Measurements from ENCODE around the gene TENM3.

The TENM3 gene

DNA sequence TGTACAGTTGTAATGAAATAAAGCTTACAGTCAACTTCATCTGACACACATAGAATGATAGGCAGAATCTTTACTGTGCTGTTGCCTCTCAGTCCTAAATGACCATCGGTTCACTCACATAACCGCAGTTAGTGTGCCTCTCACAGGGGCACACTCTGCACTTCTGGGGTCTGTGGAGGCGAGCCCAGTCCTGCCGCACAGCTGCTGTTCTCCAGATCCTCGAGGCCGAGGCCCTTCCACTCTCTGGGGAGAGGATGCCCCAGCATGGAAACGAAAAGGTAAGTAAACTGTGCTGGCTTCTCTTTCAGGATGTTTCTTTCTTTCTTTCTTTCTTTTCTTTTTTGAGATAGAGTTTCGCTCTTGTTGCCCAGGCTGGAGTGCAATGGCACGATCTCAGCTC, 586.0 kb downstream of the TENM3 start:
- no peak for DNase-seq

DNA sequence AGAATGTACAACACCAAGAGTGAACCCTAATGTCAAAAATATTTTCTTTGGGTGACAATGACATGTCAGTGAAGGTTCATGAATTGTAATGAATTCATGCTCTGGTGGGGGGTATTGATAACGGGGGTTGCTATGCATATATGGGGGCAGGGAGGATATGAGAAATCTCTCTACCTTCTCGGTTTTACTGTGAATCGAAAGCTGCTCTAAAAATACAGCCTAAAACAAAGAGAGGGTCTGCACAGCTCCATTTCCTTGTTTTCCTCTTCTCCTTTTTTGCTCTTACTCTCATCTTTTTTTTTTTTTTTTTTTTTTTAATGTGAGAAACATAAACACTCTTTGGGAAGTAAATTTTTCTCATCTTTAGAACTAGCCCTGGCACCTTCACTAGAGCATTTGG, 588.2 kb downstream of the TENM3 start:
- no peak for DNase-seq

DNA sequence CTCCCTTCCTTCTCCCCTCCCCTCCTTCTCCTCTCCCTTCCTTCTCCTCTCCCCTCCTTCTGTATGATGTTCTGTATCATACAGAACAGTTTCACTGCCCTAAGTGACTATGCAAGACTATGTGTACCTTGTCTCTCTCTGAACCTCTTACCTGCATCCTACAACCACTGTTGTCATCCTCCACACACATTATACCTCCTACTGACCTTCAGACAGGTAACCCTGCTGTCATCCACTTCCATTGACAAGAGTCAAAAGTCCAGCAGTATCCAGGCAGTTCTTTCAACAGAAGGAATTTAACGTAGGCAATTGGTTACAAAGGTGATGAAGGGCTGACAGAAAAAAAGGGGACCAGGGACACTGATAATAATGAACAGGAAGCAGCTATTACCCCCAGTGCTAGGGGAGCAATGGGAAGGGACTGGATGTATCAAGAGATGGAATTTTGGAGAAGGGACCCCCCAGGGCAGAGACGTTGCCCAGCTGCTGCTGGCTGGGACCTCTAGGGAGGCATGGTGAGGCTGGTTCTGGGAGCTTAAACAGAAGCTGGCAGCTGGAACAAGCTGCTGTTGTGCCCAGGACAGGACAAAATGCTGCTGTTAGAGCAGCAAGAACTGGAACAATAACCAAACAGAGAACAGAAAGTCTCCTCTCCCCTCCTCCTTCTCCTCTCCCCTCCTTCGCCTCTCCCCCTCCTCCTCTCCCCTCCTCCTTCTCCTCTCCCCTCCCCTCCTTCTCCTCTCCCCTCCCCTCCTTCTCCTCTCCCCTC, 589.3 kb downstream of the TENM3 start:
- no peak for DNase-seq

DNA sequence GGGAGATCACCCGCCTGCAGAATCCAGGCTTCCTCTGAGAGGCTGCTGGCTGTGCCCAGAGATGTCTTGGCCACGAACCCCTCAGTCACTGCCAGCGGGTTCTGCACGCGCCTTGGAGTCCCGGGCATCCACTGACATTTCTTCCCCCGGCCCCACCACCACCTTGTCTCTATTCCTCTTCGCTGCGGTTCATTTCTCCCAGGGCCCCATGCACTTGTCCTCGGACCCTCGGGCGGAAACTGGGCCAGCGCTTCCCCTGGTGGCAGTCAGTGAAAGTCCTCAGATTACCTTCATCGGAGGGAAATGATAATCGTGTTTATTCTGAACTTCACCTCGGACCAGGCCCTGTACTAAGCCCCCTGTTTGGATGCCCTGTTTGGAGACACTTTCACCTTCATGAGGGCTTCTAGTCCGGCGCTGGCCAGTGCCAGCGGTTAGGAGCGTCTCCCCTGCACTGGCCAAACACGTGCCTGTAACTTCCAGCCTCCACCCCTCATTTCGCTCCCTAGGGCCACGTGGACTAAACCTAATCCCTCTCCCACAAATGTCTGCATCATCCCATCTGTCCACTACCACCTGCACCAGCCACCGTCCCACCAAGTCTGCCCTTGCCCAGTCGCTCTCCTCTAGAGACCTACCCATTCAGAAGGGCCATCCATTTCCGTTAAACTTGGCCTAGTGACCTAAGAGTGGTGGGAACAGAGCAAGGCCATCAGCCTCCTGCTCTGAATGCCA, 592.0 kb downstream of the TENM3 start:
- no peak for DNase-seq

DNA sequence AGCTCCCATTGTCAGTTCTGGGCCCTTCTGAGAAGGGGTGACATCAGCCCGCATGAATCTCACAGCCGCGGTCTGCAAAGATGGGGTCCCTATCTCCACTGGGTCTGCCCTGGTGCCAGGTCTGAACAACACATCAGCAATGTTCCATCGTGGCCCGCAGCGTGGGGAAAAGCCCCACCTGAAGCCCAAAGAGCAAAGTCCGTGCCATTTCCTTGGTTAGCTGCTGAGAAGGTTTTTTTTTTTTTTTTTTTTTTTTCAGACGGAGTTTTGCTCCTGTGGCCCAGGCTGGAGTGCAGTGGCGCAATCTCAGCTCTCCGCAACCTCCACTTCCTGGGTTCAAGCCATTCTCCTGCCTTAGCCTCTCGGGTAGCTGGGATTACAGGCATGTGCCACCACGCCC, 594.6 kb downstream of the TENM3 start:
- DNase-seq: no peak

DNA sequence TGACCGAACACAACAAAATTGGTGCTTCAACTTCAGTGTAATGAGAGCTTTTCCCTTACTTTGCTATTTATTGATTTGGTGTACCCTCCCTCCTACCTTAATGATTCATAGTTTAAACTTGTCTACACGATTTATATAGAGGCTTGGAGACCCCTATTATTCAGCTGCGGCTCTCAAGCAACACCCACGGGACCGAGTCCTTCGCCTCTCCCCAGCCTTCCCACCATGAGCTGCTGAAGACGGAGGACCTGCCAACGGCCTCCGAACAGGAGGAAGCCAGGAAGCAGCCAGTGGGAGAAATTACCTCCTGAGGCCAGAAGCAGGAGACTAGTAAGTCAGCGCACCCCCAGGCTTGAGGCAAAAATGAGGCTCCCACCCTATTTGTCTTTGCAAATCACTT, 595.3 kb downstream of the TENM3 start:
- DNase-seq: no peak

DNA sequence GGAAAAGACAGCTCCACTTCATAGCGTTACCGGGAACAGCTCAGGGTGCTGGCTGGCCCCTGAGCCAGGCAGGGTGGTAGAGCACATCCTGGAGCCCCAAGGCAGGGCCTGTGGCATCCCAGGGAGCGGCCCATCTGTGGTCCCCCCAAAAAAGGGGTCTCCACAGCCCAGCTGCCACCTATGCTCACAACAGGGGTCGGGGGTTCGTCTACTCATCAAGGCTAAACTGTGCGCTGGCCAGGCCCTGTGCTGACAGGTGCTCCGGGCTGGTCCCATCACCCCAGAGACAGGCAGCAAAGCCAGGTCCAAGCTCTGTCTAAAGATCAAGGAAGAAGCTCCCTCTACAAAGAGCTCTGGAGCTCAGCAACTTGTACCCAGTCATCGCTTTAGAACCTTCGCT, 596.1 kb downstream of the TENM3 start:
- no peak for DNase-seq

DNA sequence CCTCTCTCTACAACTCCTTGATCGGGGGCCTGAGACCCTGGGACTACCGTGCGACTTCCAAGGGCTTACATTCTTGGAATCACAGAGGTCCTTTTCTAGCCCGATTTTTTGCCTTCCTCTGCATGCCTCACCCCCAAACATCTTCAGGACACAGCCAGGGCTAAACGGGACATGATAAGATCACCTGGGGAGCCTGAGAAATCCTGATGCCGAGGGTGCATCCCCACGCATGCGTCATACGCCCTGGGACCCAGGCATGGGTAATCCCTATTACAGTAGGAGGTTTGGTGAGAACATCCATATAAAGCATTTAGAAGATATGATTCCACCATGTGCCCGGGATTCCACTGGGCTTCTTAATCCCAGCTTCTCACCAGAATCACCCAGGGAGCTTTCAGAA, 596.9 kb downstream of the TENM3 start:
- no peak for DNase-seq

DNA sequence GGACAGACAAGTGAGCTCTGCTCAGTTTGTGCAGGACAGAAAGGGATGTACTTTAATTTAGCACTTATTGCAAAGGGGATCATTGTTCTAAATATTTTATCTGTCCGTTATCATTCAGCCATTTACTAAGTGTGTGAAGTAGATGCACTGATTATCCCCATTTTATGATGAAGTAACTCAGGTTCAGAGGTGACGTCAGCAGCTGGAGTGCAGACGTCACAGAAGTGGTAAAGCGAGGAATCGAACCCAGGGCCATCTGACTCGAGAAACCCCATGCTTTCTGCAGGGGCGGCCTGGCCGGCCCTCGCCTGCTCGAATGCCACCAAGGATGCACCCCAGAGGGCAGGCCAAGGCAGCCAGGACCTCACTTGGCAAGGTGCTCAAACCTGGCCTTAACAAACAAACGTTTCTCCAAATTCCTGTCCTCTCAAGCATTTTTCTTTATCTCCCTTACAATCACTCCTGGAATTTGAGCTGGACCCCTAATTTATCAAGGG, 599.0 kb downstream of the TENM3 start:
- DNase-seq: no peak

DNA sequence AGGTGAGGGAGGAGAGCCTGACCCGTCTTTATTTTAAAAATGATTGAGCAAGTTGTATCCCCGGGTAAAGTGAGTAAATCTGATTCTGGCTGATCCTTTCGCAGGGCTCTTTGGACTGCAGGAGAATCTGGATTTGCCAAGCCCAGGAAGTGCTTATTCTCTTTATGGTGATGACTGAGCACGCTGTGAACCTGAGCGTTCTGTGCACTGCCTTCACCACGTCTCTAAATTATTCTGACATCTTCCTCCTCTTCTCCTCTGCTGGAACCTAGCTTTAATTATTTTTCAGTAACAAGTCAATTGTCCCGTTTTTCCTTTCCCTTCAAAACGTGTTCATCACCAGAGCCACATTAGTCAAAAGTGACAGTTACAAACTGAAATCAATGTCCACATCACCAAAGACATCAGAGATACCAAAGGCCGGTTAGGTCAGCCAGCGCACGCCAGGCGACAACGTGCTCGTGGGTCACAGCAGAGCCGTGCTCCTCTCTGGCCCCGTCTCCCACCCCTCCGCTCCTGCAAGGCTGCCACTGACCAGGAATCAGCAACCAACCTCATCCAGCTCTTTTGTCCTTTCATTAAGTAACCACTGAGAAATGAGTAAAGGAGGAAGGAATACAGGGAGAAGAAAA, 599.7 kb downstream of the TENM3 start:
- no peak for DNase-seq

DNA sequence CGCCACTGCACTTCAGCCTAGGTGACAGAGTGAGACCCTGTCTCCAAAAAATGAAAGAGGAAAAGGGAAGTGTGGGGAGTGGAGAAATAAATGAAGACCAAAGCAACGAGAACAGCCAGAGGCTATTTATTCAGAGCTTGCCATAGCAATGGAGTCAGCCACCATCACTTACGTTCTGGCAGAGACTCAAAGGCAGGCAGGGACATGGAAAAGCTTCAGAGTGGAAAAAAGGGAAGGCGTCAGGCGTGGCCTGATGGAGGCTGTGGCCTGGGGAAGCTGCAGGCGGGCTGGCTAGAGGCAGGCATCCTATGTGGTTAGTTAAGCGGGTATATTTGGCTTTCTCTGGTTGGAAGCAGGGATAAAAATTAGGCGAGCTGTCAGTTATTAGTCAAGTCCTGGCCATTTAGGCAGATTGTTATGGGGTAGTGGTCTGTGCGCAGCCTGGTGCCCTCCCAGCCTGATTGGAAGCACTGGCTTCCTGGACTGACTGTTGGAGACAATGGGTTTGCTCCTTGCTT, 600.7 kb downstream of the TENM3 start:
- DNase-seq: no peak

DNA sequence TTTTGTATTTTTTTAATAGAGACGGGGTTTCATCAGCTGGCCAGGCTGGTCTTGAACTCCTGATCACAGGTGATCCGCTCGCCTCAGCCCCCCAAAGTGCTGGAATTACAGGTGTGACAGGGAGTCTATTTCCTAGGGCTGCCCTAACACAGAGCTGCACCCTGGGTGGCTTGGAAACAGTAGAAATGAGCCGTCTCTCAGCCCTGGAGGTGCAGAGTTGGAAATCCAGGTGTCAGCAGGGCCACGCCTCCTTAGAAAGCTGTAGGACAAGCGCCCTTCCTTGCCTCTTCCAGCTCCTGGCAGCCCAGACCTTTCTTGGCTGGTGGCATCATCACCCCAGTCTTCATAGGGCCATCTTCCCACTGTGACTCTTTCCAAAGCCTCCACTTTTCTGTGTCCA, 602.4 kb downstream of the TENM3 start:
- DNase-seq: no peak

DNA sequence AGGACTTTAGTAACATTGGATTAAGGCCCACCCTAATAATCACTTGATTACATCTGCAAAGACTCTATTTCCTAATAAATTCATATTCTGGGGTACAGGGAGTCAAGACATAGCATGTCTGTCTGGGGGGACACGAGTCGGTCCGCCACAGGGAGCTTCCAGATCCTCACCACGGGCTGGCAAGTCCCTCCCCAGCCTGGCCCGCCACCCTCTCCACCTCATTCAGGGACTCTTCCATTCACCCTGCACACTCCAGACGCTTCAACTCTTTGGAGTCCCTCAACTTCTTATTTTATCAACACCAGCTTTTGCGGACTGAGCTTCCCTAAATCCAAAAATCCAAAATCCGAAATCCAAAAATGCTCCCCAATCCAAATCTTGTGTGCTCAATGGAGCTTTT, 602.8 kb downstream of the TENM3 start:
- no peak for DNase-seq

DNA sequence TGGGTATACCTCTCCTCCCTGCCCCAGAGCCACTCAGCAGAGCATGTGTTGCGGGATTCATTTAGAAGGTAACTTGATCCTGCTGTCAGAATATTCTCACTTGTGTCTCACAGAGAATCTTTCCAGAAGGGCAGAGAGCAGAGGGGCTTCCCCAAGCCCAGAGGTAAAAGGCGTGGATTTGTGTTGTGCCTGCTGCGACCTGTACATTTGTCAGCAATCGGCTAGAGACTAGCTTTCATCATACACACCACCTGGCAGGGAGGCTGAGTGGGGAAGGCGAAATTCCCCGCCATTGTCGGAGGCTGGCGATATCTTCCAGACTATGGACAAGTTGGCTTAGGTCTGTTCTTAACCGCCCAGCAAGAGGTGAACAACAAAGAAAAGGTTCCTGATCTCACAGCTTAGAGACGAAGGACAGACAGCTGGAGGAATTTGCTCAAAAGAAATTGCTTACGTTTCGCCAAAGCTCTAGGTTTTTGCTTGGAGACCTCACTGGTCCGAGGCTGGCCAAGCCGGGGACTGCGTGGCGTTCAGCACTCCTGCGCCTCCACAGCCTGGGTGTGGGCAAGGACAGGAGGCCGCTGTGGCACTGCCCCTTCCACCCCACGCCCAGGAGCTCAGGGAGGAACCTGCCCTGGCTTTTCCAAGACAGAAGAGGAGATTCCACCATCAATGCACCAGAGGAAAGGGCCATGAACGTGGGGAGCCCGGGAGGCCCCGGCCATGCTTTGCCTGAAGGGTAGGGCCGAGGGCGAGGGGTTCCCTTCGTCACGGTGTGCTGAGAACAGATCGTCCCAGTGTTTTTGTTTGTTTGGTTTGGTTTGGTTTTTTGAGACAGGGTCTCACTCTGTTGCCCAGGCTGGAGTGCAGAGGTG, 604.6 kb downstream of the TENM3 start:
- DNase-seq: no peak

DNA sequence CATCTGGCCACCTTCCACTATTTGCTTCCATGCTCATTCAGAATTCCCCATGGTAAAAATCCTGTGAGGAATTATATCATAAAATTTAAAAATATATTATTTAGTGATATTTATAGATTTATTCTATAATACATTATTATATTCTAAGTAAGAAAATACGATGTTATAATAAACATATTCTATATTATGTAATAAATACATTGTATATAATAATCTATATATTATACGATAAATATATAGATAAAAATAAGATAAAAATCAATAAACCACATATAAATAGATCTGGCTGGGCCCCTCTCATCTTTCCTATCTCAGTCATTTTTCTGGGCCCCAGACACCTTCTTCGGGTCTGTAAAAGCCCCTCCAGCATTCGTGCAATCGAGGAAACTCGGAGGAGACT, 605.5 kb downstream of the TENM3 start:
- DNase-seq: no peak

Data from stimulated activated CD8-positive, alpha-beta memory T cell treated with anti-CD3 and anti-CD28 coated beads, Interleukin-4, amount 100 ng/mL, for 48 hours (primary cell).